Stimulated activated CD8-positive, alpha-beta memory T cell treated with anti-CD3 and anti-CD28 coated beads, Interleukin-7, amount 100 ng/mL, for 4 hours (primary cell): ENCODE data around the gene RNF7.
"Not testable (repeated sequence)": the region's sequence is repeated elsewhere in the genome, so short reads cannot be mapped to it uniquely, and the experiment has no call there.

Experiments used
- DNase-seq, 2 donors: peaks; one replicate each; pipeline ENCODE4 v3.0.0-alpha.2; 2020; ENCODE audit warnings: low read depth in 2 of 2

The RNF7 gene

GRCh38 chr3:141735770-141736465 lies 2.2 kb upstream of the RNF7 start:
- DNase-seq, result no peak

GRCh38 chr3:141737093-141737492 lies 1.0 kb upstream of the RNF7 start:
- DNase-seq, result no peak

GRCh38 chr3:141737678-141738021 lies 448 bp upstream of the RNF7 start:
- DNase-seq, result no peak

- peak in 1 of 2 donors; percentile 3 for DNase-seq
Observed at GRCh38 chr3:141738891-141739363, 829 bp downstream of the RNF7 start.

- DNase-seq, result no peak
Observed at GRCh38 chr3:141739731-141740130, 1.6 kb downstream of the RNF7 start.

GRCh38 chr3:141740349-141740748 lies 2.3 kb downstream of the RNF7 start:
- DNase-seq, result no peak

- no peak for DNase-seq
Observed at GRCh38 chr3:141743305-141743704, 5.2 kb downstream of the RNF7 start.

- DNase-seq, result no peak
Observed at GRCh38 chr3:141746962-141747361, 8.9 kb downstream of the RNF7 start.

GRCh38 chr3:141753399-141753798 lies 15.3 kb downstream of the RNF7 start:
- no peak for DNase-seq

- DNase-seq, result no peak
Observed at GRCh38 chr3:141754032-141754431, 15.9 kb downstream of the RNF7 start.

- DNase-seq, result not testable (repeated sequence)
Observed at GRCh38 chr3:141762552-141762951, 24.5 kb downstream of the RNF7 start.

- DNase-seq, result no peak
Observed at GRCh38 chr3:141763088-141763750, 25.1 kb downstream of the RNF7 start, which contains the start of gene GRK7. TSS of gene GRK7 (plus strand) at chr3:141763408. CDS start at chr3:141778285, 14,877 bp downstream.

- DNase-seq, result no peak
Observed at GRCh38 chr3:141764045-141764444, 25.9 kb downstream of the RNF7 start.

GRCh38 chr3:141764465-141764864 lies 26.4 kb downstream of the RNF7 start:
- DNase-seq, result no peak

GRCh38 chr3:141764986-141765385 lies 26.9 kb downstream of the RNF7 start:
- no peak for DNase-seq

GRCh38 chr3:141767066-141767465 lies 29.0 kb downstream of the RNF7 start:
- no peak for DNase-seq

- no peak for DNase-seq
Observed at GRCh38 chr3:141769221-141769894, 31.3 kb downstream of the RNF7 start.

GRCh38 chr3:141773676-141774075 lies 35.6 kb downstream of the RNF7 start:
- no peak for DNase-seq

GRCh38 chr3:141776376-141776775 lies 38.3 kb downstream of the RNF7 start:
- no peak for DNase-seq

GRCh38 chr3:141776885-141777284 lies 38.8 kb downstream of the RNF7 start:
- no peak for DNase-seq

GRCh38 chr3:141777957-141778813 lies 40.1 kb downstream of the RNF7 start:
- no peak for DNase-seq

GRCh38 chr3:141779667-141780066 lies 41.6 kb downstream of the RNF7 start:
- no peak for DNase-seq
